ENCODE data around the gene LAMTOR5. TPM values are rescaled to one million over a fixed set of nuclear protein-coding genes. Genes with fewer than 3 reads are reported as not detected.
A peak's percentile ranks its signal among the peaks of the same experiment; 100 is the strongest.

LAMTOR5 gene
- polyA plus RNA-seq, 3 donors = 304 to 420 (median 368) TPM

GRCh38 chr1:110383251-110383990, 24.1 kb downstream of the LAMTOR5 start:
- H3K9me3 ChIP-seq (replicated peaks in 1 of 2; ENCODE audit: control insufficient read depth in 1 of 2, insufficient read depth in 1 of 2, low read length in 2 of 2) = no peaks in the 10 kb centered on the region
- H3K4me1 ChIP-seq (ENCODE audit: control insufficient read depth in 1 of 2, insufficient read depth in 2 of 2, low read length in 2 of 2) = peaks cover 46 to 50% of the 10 kb centered on the region in 2 donors
- Mint-ChIP-seq H3K9me3 (no peaks in the 10 kb centered on the region), H3K27ac (peak overlapping the region; percentile 76 to 92 (median 86)), H3K27me3 (ENCODE audit: low read depth in 3 of 3) (no peaks in the 10 kb centered on the region), H3K4me3 (peak overlapping the region; percentile 16 to 82), H3K36me3 (peaks cover 18 to 33% of the 10 kb centered on the region in 2 donors), H3K4me1 (peaks cover 54% of the 10 kb centered on the region)
- no peak for TF ChIP-seq CTCF (IDR thresholded peaks at IDR 0.05)
- no peaks in the 10 kb centered on the region for H3K27me3 ChIP-seq (ENCODE audit: control insufficient read depth in 2 of 2, insufficient read depth in 2 of 2, low read length in 2 of 2)
- intact Hi-C loops (cut with micrococcal nuclease) = no loop called here
- no peaks in the 10 kb centered on the region for H3K79me2 ChIP-seq (ENCODE audit: insufficient read depth, low read length)
- H3K9ac ChIP-seq (ENCODE audit: insufficient read depth, low read length, poor library complexity, severe bottlenecking) = no peak overlapping the region
- 66% methylated on average over 2 of the region's 5 CpGs for WGBS (ENCODE audit: insufficient coverage)
- no peak for DNase-seq
- peak overlapping the region in 1 of 3 experiments; percentile 12 for H3K4me3 ChIP-seq (replicated peaks in 1 of 3; ENCODE audit: low read depth in 2 of 3, low read length in 3 of 3)
- H3K36me3 ChIP-seq (replicated peaks in 1 of 2; ENCODE audit: control insufficient read depth in 1 of 2, insufficient read depth in 2 of 2, low read length in 2 of 2) = peaks cover 0 to 21% of the 10 kb centered on the region in 2 donors
- peak overlapping the region; percentile 18 for H2AFZ ChIP-seq (ENCODE audit: insufficient read depth, low read depth, low read length, poor library complexity, severe bottlenecking)
- peak overlapping the region in 1 of 2 donors; percentile 67 for H3K27ac ChIP-seq (ENCODE audit: low read depth in 1 of 2, low read length in 2 of 2)
- peak overlapping the region; percentile 21 for H3K4me2 ChIP-seq (replicated peaks; ENCODE audit: extremely low read depth, low read length, poor library complexity, severe bottlenecking)
- H4K20me1 ChIP-seq (ENCODE audit: insufficient read depth, low read length) = no peaks in the 10 kb centered on the region

GRCh38 chr1:110380672-110381283, 26.7 kb downstream of the LAMTOR5 start:
- Mint-ChIP-seq H3K9me3 (no peaks in the 10 kb centered on the region), H3K27me3 (ENCODE audit: low read depth in 3 of 3) (peaks cover 0 to 2% (median 0%) of the 10 kb centered on the region in 3 donors), H3K4me3 (peak overlapping the region; percentile 59 to 80), H3K27ac (peak overlapping the region; percentile 91 to 96 (median 92)), H3K36me3 (peaks cover 20 to 37% of the 10 kb centered on the region in 2 donors), H3K4me1 (peaks cover 54% of the 10 kb centered on the region)
- no peaks in the 10 kb centered on the region for H3K79me2 ChIP-seq (ENCODE audit: insufficient read depth, low read length)
- peak overlapping the region; percentile 61 for H2AFZ ChIP-seq (ENCODE audit: insufficient read depth, low read depth, low read length, poor library complexity, severe bottlenecking)
- DNase-seq = peak; percentile 40 to 63 (median 53)
- peak overlapping the region in 2 of 3 experiments; percentile 45 to 59 for H3K4me3 ChIP-seq (replicated peaks in 1 of 3; ENCODE audit: low read depth in 2 of 3, low read length in 3 of 3)
- H3K4me1 ChIP-seq (ENCODE audit: control insufficient read depth in 1 of 2, insufficient read depth in 2 of 2, low read length in 2 of 2) = peaks cover 46 to 50% of the 10 kb centered on the region in 2 donors
- no CpG with 5 or more reads among the region's 10 CpGs for WGBS (ENCODE audit: insufficient coverage)
- no peak for TF ChIP-seq CTCF (IDR thresholded peaks at IDR 0.05)
- no peaks in the 10 kb centered on the region for H4K20me1 ChIP-seq (ENCODE audit: insufficient read depth, low read length)
- peak overlapping the region; percentile 51 for H3K9ac ChIP-seq (ENCODE audit: insufficient read depth, low read length, poor library complexity, severe bottlenecking)
- peak overlapping the region; percentile 83 to 89 for H3K27ac ChIP-seq (ENCODE audit: low read depth in 1 of 2, low read length in 2 of 2)
- H3K9me3 ChIP-seq (replicated peaks in 1 of 2; ENCODE audit: control insufficient read depth in 1 of 2, insufficient read depth in 1 of 2, low read length in 2 of 2) = no peaks in the 10 kb centered on the region
- intact Hi-C loops (cut with micrococcal nuclease) = no loop called here
- peaks cover 9 to 24% of the 10 kb centered on the region in 2 donors for H3K36me3 ChIP-seq (replicated peaks in 1 of 2; ENCODE audit: control insufficient read depth in 1 of 2, insufficient read depth in 2 of 2, low read length in 2 of 2)
- no peaks in the 10 kb centered on the region for H3K27me3 ChIP-seq (ENCODE audit: control insufficient read depth in 2 of 2, insufficient read depth in 2 of 2, low read length in 2 of 2)
- H3K4me2 ChIP-seq (replicated peaks; ENCODE audit: extremely low read depth, low read length, poor library complexity, severe bottlenecking) = peak overlapping the region; percentile 61
